ENCODE measurements around the gene ADGRE2.
"Not testable (repeated sequence)": the region's sequence is repeated elsewhere in the genome, so short reads cannot be mapped to it uniquely, and the experiment has no call there.

DNA sequence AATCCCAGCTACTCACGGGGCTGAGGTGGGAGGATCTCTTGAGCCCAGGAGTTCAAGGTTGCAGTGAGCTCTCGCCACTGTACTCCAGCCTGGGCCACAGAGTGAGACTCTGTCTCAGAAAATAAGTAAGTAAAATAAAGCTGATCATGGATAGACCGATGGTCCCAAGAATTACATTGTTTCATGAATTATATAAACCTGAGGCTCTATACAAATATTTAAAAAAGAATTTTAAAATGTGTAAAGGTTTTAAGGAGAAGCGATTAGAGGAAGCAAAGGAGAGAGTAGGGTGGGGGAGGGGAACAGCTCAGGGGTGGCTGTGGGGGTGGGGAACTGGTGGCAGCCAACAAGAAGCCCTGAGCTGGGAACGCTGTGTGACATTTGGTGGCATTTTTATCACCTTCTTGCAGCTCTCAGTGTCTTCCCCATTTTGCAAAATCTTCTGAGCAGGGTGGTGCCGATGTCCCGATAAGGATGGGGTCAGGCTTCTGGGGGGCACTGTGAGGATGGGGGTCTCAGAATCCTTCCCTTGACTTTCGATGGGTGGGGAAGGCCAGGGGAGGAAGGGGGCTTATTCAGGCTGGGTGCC, 5.1 kb upstream of the ADGRE2 start:
- TF ChIP-seq, protein P1, sequence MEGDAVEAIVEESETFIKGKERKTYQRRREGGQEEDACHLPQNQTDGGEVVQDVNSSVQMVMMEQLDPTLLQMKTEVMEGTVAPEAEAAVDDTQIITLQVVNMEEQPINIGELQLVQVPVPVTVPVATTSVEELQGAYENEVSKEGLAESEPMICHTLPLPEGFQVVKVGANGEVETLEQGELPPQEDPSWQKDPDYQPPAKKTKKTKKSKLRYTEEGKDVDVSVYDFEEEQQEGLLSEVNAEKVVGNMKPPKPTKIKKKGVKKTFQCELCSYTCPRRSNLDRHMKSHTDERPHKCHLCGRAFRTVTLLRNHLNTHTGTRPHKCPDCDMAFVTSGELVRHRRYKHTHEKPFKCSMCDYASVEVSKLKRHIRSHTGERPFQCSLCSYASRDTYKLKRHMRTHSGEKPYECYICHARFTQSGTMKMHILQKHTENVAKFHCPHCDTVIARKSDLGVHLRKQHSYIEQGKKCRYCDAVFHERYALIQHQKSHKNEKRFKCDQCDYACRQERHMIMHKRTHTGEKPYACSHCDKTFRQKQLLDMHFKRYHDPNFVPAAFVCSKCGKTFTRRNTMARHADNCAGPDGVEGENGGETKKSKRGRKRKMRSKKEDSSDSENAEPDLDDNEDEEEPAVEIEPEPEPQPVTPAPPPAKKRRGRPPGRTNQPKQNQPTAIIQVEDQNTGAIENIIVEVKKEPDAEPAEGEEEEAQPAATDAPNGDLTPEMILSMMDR (IDR thresholded peaks at IDR 0.05; ENCODE audit: low read depth, low read length, missing input control), result not testable (repeated sequence)
- not testable (repeated sequence) for TF ChIP-seq JUND (IDR thresholded peaks at IDR 0.05); SP1 (IDR thresholded peaks at IDR 0.05); YY1 (IDR thresholded peaks at IDR 0.05); GABPA (IDR thresholded peaks at IDR 0.05 in 1 of 2, conservative IDR thresholded peaks at IDR 0.05 in 1 of 2)
- TF ChIP-seq, protein P2, sequence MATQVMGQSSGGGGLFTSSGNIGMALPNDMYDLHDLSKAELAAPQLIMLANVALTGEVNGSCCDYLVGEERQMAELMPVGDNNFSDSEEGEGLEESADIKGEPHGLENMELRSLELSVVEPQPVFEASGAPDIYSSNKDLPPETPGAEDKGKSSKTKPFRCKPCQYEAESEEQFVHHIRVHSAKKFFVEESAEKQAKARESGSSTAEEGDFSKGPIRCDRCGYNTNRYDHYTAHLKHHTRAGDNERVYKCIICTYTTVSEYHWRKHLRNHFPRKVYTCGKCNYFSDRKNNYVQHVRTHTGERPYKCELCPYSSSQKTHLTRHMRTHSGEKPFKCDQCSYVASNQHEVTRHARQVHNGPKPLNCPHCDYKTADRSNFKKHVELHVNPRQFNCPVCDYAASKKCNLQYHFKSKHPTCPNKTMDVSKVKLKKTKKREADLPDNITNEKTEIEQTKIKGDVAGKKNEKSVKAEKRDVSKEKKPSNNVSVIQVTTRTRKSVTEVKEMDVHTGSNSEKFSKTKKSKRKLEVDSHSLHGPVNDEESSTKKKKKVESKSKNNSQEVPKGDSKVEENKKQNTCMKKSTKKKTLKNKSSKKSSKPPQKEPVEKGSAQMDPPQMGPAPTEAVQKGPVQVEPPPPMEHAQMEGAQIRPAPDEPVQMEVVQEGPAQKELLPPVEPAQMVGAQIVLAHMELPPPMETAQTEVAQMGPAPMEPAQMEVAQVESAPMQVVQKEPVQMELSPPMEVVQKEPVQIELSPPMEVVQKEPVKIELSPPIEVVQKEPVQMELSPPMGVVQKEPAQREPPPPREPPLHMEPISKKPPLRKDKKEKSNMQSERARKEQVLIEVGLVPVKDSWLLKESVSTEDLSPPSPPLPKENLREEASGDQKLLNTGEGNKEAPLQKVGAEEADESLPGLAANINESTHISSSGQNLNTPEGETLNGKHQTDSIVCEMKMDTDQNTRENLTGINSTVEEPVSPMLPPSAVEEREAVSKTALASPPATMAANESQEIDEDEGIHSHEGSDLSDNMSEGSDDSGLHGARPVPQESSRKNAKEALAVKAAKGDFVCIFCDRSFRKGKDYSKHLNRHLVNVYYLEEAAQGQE (IDR thresholded peaks at IDR 0.05), result not testable (repeated sequence)
- TF ChIP-seq, protein P3, sequence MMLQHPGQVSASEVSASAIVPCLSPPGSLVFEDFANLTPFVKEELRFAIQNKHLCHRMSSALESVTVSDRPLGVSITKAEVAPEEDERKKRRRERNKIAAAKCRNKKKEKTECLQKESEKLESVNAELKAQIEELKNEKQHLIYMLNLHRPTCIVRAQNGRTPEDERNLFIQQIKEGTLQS (IDR thresholded peaks at IDR 0.05), result not testable (repeated sequence)
